Adrenal gland (tissue), 12 donors: Measurements from ENCODE around the gene SNRNP200. TPM values are rescaled to one million over a fixed set of nuclear protein-coding genes. Genes with fewer than 3 reads are reported as not detected.
A peak's percentile ranks its signal among the peaks of the same experiment; 100 is the strongest.

ENCODE experiments used
- DNase-seq, 7 donors: peaks; one replicate each; pipeline ENCODE4 v3.0.0-alpha.2; 2019 to 2020
- H3K27ac ChIP-seq, 5 donors: fragments of 200-600 bp; sonication (generic) in 4 of 5; 1 replicate in 3 of 5; 2 replicates in 2 of 5; pipeline versions ENCODE4 v1.5.1 to v1.8.0; 2016 to 2020; ENCODE audit warnings: mild to moderate bottlenecking in 1 of 5
- H3K27me3 ChIP-seq: fragments of 200-600 bp; 2 replicates; pipeline ENCODE4 v1.8.0; 2021
- H3K36me3 ChIP-seq, 2 donors: fragments of 200-600 bp; replicated peaks in 1 of 2; 1 replicate in 1 of 2; 2 replicates in 1 of 2; pipeline versions ENCODE4 v1.5.1 to v1.8.0; 2018 to 2022
- H3K4me1 ChIP-seq, 2 donors: fragments of 200-600 bp; replicated peaks in 1 of 2; 1 replicate in 1 of 2; 2 replicates in 1 of 2; pipeline versions ENCODE4 v1.5.1 to v1.8.0; 2018 to 2021
- H3K4me3 ChIP-seq, 4 donors: fragments of 200-600 bp; sonication (generic) in 3 of 4; one replicate each; pipeline ENCODE4 v1.5.1; 2016 to 2018
- H3K9me3 ChIP-seq, 3 donors: fragments of 200-600 bp; sonication (generic) in 1 of 3; replicated peaks in 1 of 3; 1 replicate in 2 of 3; 2 replicates in 1 of 3; pipeline versions ENCODE4 v1.5.1 to v1.8.0; 2016 to 2021
- POLR2A ChIP-seq, 2 donors: fragments of 450-650 bp; IDR thresholded peaks; one replicate each; pipeline ENCODE4 v1.6.1; 2017; ENCODE audit warnings: antibody characterized with exemption in 2 of 2, mild to moderate bottlenecking in 2 of 2, moderate library complexity in 1 of 2
- WGBS, 4 donors: extraction: QIAGEN DNeasy Blood & Tissue Kit in 2 of 4; methylation state at CpG; one replicate each; pipeline versions ENCODE4 v1.1.5 to v1.1.7; 2013 to 2017; 5-methylcytosine and 5-hydroxymethylcytosine counted together
- intact Hi-C, 2 donors: fragments of 100-400 bp; cut with DNase I; formaldehyde crosslinking; loops; one replicate each; pipeline versions ENCODE4 v1.14.1 to v1.15.0; 2022 to 2023
- polyA plus RNA-seq, 3 donors: library from polyadenylated mRNA; stranded (reverse); fragments of 200-250 nt in 2 of 3; fragments of 350-450 nt in 1 of 3; fragmentation: Illumina TruSeq in 1 of 3; extraction: RNeasy Lipid Tissue Mini Kit (QIAGEN cat#74804) in 1 of 3; gene quantifications; one replicate each; pipeline ENCODE4 v1.2.3, GENCODE V29; 2013 to 2014
- total RNA-seq, 9 donors: library from RNA; depleted of rRNA in 4 of 9; stranded (reverse); fragments of >200 nt in 4 of 9; fragments of 120-200 nt in 1 of 9; fragmentation: NEBNext Ultra II Directional in 1 of 9; extraction: Animal tissue kit (Norgen Biotek cat#: 25700) in 1 of 9; gene quantifications; one replicate each; pipeline versions ENCODE4 v1.1.0 to v1.2.4, GENCODE V29; 2013 to 2023
- TF ChIP-seq, protein P1 (sequence below), 6 experiments: fragments of 450-650 bp in 4 of 6; fragments of 200-600 bp in 2 of 6; sonication (generic) in 1 of 6; IDR thresholded peaks; 1 replicate in 5 of 6; 2 replicates in 1 of 6; pipeline versions ENCODE4 v1.5.1 to v1.8.0; 2016 to 2021; ENCODE audit warnings: antibody characterized with exemption in 6 of 6, mild to moderate bottlenecking in 2 of 6, moderate library complexity in 1 of 6
- donor health status: healthy with polysubstance abuse.
- donor health status: Bipolar disorder and iron deficiency.
- donor health status: DM: yes; HTN: yes; CAD: no.
- donor health status: DM: no; HTN: no; CAD: no.
- donor health status: DM: no; HTN: no; CAD: no.
- donor health status: DM: yes; HTN: yes; CAD: no.

The SNRNP200 gene
- total and polyA plus RNA-seq, 12 donors, result 50.4 to 117 (median 96.1) TPM

GRCh38 chr2:96325041-96325883 is 19.9 kb upstream of the SNRNP200 start, which contains the start of gene ITPRIPL1:
TSS of gene ITPRIPL1 (plus strand) at chr2:96325317. CDS start at chr2:96325840, 523 bp downstream.
- H3K27ac ChIP-seq, result no peak within 1 kb of the TSS
- H3K4me3 ChIP-seq, result peak within 1 kb of the TSS in 2 of 4 donors; percentile 18 to 43
- WGBS, 4 donors, result 6 to 28% (median 7%) methylated on average over 7 to 58 of the region's 58 CpGs
- peaks cover 10 to 22% of the 10 kb centered on the region in 2 donors for H3K4me1 ChIP-seq
- no peaks in the 10 kb centered on the region for H3K36me3 ChIP-seq
- TF ChIP-seq, protein P1, sequence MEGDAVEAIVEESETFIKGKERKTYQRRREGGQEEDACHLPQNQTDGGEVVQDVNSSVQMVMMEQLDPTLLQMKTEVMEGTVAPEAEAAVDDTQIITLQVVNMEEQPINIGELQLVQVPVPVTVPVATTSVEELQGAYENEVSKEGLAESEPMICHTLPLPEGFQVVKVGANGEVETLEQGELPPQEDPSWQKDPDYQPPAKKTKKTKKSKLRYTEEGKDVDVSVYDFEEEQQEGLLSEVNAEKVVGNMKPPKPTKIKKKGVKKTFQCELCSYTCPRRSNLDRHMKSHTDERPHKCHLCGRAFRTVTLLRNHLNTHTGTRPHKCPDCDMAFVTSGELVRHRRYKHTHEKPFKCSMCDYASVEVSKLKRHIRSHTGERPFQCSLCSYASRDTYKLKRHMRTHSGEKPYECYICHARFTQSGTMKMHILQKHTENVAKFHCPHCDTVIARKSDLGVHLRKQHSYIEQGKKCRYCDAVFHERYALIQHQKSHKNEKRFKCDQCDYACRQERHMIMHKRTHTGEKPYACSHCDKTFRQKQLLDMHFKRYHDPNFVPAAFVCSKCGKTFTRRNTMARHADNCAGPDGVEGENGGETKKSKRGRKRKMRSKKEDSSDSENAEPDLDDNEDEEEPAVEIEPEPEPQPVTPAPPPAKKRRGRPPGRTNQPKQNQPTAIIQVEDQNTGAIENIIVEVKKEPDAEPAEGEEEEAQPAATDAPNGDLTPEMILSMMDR (IDR thresholded peaks at IDR 0.05), result no peak
- no peak for TF ChIP-seq POLR2A (IDR thresholded peaks at IDR 0.05)
- intact Hi-C loops, result no loop called here
- H3K9me3 ChIP-seq, result no peaks in the 10 kb centered on the region
- DNase-seq, result peak in 1 of 7 donors; percentile 19
- H3K27me3 ChIP-seq, result peaks cover 13% of the 10 kb centered on the region

DNA sequence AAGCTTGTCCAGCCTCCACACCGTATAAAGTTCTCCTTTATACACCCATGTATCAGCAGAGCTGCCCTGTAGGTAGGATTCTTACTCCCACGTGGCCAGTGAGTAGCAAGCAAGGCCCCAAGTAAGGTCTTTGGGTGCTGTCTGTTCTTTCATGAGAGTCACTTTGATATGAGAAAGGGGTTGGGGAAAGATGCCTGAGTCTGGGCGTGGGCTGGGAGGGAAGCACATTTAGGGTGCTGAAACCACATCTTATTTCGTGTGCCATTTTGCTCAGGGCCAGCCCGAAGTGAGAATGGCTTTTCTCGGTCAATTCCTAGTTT is 19.3 kb upstream of the SNRNP200 start:
- Histone ChIP-seq H3K36me3 (no peaks in the 10 kb centered on the region), H3K27ac (no peak overlapping the region), H3K27me3 (peaks cover 15% of the 10 kb centered on the region), H3K4me3 (peak overlapping the region in 1 of 4 donors; percentile 43), H3K4me1 (peaks cover 10 to 22% of the 10 kb centered on the region in 2 donors), H3K9me3 (no peaks in the 10 kb centered on the region)
- WGBS, 4 donors, result 44 to 65% (median 46%) methylated on average over 4 to 6 of the region's 6 CpGs
- no peak for DNase-seq
- intact Hi-C loops, result no loop called here
- no peak for TF ChIP-seq POLR2A (IDR thresholded peaks at IDR 0.05)
- TF ChIP-seq, protein P1 (IDR thresholded peaks at IDR 0.05), result no peak

DNA sequence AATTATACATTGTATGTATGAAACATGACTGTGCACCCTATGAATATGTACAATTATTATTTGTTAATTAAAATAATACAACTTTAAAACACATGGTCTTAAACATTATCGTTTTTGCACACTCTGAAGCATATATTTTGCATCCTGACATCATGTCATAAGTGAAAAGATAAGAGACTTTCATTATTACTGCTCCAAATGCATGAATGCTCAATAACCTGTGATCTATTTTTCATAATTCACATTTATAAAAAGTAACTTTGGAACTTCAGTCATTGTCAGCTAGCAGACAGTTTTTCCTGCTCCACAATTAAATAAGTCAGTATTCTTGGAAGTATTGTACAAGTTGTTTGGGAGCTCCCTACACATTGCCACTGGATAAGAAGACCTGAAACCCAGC is 18.5 kb upstream of the SNRNP200 start:
- TF ChIP-seq POLR2A (IDR thresholded peaks at IDR 0.05), result no peak
- no peak for DNase-seq
- Histone ChIP-seq H3K27me3 (peaks cover 18% of the 10 kb centered on the region), H3K4me3 (no peak overlapping the region), H3K36me3 (no peaks in the 10 kb centered on the region), H3K9me3 (no peaks in the 10 kb centered on the region), H3K27ac (no peak overlapping the region), H3K4me1 (peaks cover 10 to 22% of the 10 kb centered on the region in 2 donors)
- intact Hi-C loops, result no loop called here
- 81 to 94% (median 84%) methylated on average over 1 of the region's 1 CpG for WGBS, 4 donors

GRCh38 chr2:96320728-96321622 is 15.6 kb upstream of the SNRNP200 start:
- DNase-seq, result peak in 2 of 7 donors; percentile 20 to 26
- no peak overlapping the region for H3K27ac ChIP-seq
- peaks cover 26% of the 10 kb centered on the region for H3K27me3 ChIP-seq
- peaks cover 10 to 22% of the 10 kb centered on the region in 2 donors for H3K4me1 ChIP-seq
- TF ChIP-seq, protein P1 (IDR thresholded peaks at IDR 0.05), result no peak
- TF ChIP-seq POLR2A (IDR thresholded peaks at IDR 0.05), result no peak
- WGBS, 4 donors, result 7 to 12% (median 7%) methylated on average over 17 to 41 of the region's 41 CpGs
- peak overlapping the region in 2 of 4 donors; percentile 36 to 50 for H3K4me3 ChIP-seq
- intact Hi-C loops, result no loop called here
- H3K9me3 ChIP-seq, result no peaks in the 10 kb centered on the region
- no peaks in the 10 kb centered on the region for H3K36me3 ChIP-seq
